Epithelial cell of proximal tubule (primary cell): ENCODE measurements around the gene SERPINH1. TPM values are rescaled to one million over a fixed set of nuclear protein-coding genes. Genes with fewer than 3 reads are reported as not detected.

Source experiments
- DNase-seq: peaks from one replicate; pipeline ENCODE4 v3.0.0-alpha.2; 2011; ENCODE audit warnings: low read depth
- H3K4me3 ChIP-seq: 2 replicates; pipeline ENCODE4 v1.5.1; 2011; ENCODE audit warnings: low read depth, mild to moderate bottlenecking, low read length
- CTCF ChIP-seq: conservative IDR thresholded peaks from 2 replicates; pipeline ENCODE4 v1.5.1; 2012; ENCODE audit warnings: low read depth, mild to moderate bottlenecking, low read length
- total RNA-seq: library from RNA; depleted of rRNA; stranded (reverse); fragments of >200 nt; gene quantifications from 2 replicates; pipeline ENCODE4 v1.2.3, GENCODE V29; 2015

Gene SERPINH1
- total RNA-seq, 1 donor from 2014 or later, result 231 TPM

- no peak for DNase-seq
- no peak for TF ChIP-seq CTCF
- H3K4me3 ChIP-seq, result no peak overlapping the region
These were observed 23.7 kb upstream of the SERPINH1 start for GRCh38 chr11:75538150-75538942.

- no peak overlapping the region for H3K4me3 ChIP-seq
- DNase-seq, result no peak
- no peak for TF ChIP-seq CTCF
These were observed 22.4 kb upstream of the SERPINH1 start for GRCh38 chr11:75539459-75540334.

GRCh38 chr11:75541193-75542087, 20.6 kb upstream of the SERPINH1 start:
- no peak for TF ChIP-seq CTCF
- H3K4me3 ChIP-seq, result no peak overlapping the region
- DNase-seq, result no peak

GRCh38 chr11:75542088-75542438, 20.0 kb upstream of the SERPINH1 start:
- no peak for DNase-seq
- H3K4me3 ChIP-seq, result no peak overlapping the region
- no peak for TF ChIP-seq CTCF

GRCh38 chr11:75543806-75544205, 18.2 kb upstream of the SERPINH1 start:
- no peak for DNase-seq
- H3K4me3 ChIP-seq, result no peak overlapping the region
- TF ChIP-seq CTCF, result no peak

GRCh38 chr11:75547177-75547576, 14.9 kb upstream of the SERPINH1 start:
- no peak for TF ChIP-seq CTCF
- no peak overlapping the region for H3K4me3 ChIP-seq
- DNase-seq, result no peak
